Uterine smooth muscle cell (primary cell): Measurements from ENCODE around the gene CD2. TPM values are rescaled to one million over a fixed set of nuclear protein-coding genes. Genes with fewer than 3 reads are reported as not detected.

Experiments used
- total RNA-seq: library from RNA; depleted of rRNA; stranded (reverse); fragments of >200 nt; gene quantifications from 2 replicates; pipeline ENCODE4 v1.2.3, GENCODE V29; 2014

CD2 gene, protein sequence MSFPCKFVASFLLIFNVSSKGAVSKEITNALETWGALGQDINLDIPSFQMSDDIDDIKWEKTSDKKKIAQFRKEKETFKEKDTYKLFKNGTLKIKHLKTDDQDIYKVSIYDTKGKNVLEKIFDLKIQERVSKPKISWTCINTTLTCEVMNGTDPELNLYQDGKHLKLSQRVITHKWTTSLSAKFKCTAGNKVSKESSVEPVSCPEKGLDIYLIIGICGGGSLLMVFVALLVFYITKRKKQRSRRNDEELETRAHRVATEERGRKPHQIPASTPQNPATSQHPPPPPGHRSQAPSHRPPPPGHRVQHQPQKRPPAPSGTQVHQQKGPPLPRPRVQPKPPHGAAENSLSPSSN
- not detected in 2 replicates for total RNA-seq

DNA sequence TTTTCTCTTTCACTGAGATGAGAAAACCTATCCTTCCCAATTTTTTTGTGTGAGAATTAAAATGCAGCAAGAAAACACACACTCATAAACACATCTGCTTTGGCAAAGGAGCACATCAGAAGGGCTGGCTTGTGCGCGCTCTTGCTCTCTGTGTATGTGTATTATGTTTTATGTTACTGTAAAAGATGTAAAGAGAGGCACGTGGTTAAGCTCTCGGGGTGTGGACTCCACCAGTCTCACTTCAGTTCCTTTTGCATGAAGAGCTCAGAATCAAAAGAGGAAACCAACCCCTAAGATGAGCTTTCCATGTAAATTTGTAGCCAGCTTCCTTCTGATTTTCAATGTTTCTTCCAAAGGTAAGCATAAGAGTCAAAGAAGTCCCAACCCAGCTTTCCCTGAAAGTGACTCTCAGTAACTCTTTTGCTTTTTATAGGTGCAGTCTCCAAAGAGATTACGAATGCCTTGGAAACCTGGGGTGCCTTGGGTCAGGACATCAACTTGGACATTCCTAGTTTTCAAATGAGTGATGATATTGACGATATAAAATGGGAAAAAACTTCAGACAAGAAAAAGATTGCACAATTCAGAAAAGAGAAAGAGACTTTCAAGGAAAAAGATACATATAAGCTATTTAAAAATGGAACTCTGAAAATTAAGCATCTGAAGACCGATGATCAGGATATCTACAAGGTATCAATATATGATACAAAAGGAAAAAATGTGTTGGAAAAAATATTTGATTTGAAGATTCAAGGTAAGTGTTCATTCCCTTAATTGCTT is at the start of gene CD2:
Gene CD2, plus strand, starts transcription at position 233 of the 780 bp plus-strand sequence. Its CDS starts 63 bp downstream, at position 296.

Other genes starting within 250 kb of the CD2 start
- 6.2 and 8.4 TPM in 2 replicates for gene CD58, start 183.4 kb upstream of the CD2 start, total RNA-seq
- gene IGSF3, start 86.7 kb upstream of the CD2 start, total RNA-seq, result 0.37 and 0.66 TPM in 2 replicates
- gene PTGFRN, start 155.5 kb downstream of the CD2 start, total RNA-seq, result 12.4 and 13.1 TPM in 2 replicates
- gene CD101, start 247.3 kb downstream of the CD2 start, total RNA-seq, result under 0.01 TPM in 2 replicates